HL-60/S4 (cell line): ENCODE results near the gene KCTD19.

Source experiments
- in situ Hi-C: fragments of 300-500 bp; cut with MboI; formaldehyde crosslinking; loops from 2 replicates; pipeline ENCODE4 v1.14.3; 2022; ENCODE audit warnings: low sequenced_read_pairs

The KCTD19 gene

DNA sequence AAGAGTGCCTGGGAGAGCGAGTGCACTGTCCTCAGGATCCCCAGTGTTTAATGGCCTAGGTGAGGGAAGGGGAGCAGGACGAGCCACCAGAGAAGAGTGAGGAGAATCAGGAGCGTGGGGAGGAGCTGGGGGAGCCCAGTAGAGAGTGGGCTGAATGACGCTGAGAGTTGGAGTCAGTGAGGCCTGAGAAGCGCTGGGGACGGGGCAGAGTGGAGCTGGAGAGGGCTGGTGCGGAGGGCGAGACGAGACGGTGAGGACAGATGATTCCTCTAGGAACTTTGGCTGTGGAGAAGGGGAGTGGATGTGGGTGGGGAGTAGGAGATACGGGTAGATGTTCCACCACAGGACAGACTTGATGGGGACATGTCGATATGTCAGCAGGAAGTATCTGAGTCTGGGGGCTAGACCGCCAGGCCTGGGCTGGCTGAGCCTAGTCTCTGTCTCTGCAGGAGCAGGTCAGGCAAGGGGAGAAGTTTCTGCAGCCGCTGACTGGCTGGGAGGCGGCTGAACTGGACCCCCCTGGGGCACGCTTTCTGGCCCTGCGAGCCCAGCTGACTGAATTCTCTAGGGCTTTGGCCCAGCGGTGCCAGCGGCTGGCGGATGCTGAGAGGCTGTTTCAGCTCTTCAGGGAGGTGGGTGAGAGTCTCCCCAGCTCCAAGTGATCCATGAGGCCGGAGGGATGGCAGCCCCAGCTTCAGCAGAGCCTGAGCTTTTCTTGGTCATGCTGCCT is 42.5 kb downstream of the KCTD19 start:
- in situ Hi-C loops: no loop called here

DNA sequence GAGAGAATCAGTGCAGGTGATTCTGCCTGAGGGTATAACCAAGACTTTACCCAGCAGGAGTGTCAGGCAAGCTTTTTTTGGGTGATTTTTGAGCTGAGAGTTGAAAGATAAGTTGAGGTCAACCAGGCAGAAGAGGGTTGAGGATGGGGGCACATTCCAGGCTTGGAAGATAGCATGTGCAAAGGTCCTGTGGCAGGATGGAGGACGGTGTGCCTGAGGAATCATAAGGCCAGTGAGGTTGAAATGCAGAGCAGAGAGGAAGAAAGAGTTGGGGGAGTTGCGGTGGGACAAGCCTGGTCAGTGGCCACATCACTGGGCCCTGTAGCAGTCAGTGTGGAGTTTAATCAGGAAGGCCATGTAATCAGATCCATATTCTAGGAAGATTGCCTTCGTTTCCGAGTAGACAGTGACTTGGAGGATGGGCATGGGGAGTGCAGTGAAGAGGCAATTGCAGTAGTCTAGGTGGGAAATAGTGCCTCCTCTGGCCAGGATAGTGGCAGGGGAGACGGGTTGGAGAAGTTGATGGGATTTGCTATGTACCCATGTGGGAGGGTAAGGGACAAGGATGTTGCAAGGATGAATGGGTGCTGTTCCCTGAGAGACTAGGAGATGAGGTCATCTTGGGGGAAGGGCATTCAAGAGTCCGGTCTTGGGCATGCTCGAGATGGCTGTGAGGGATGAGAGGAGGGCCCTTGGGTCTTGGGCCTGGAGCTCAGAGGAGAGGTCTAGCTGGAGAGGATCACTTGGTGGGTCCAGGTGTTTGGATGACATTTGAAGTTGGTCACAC is 43.3 kb downstream of the KCTD19 start:
- in situ Hi-C loops: no loop called here

- in situ Hi-C loops: no loop called here
Measured at GRCh38 chr16:67282447-67282805, 44.1 kb downstream of the KCTD19 start.

GRCh38 chr16:67281536-67282446 is 44.8 kb downstream of the KCTD19 start:
- in situ Hi-C loops: no loop called here

GRCh38 chr16:67280090-67281015 is 46.2 kb downstream of the KCTD19 start:
- in situ Hi-C loops: no loop called here

DNA sequence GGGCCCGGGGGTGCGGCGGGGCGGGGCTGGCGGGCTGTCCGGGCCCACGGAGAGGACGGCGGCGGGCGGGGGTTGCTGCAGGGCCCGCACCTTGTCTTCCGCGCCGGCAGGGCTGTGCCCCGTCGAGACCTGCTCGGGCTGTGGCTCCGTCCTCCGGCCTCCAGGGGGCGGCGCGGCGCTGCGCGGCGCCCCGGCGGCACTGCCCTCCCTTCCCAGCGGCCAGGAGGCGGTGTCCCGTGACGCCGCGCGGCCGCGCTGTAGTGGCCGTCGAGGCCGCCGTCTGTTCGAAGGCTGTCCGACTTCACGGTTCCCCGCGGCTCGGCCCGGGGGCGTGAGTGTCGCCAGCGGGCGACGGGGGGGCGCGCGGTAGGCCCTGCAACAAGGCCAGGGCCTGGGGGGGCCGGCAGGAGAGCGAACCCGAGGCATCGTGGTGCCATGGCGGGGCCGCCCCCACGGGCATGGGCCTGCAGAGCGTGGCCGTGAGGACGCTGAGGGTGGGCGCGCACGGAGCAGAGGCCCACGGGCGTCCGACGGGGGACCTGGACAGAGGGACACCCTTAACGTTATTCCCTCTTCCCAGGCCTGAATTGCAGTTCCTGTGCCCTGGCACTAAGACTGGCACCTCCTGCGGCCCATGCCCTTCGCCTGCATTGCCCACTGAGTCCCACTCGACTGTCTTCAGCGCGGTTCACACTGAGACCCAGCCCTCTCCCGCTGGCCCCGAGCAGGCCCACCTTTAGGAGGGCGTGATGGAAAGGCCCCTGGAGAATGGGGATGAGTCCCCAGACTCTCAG is 47.0 kb downstream of the KCTD19 start, which contains the start of gene PLEKHG4:
Gene PLEKHG4 (plus strand): TSS at position 237 of the 794 bp plus-strand sequence. CDS start 513 bp downstream, at position 750.
- in situ Hi-C loops: no loop called here

DNA sequence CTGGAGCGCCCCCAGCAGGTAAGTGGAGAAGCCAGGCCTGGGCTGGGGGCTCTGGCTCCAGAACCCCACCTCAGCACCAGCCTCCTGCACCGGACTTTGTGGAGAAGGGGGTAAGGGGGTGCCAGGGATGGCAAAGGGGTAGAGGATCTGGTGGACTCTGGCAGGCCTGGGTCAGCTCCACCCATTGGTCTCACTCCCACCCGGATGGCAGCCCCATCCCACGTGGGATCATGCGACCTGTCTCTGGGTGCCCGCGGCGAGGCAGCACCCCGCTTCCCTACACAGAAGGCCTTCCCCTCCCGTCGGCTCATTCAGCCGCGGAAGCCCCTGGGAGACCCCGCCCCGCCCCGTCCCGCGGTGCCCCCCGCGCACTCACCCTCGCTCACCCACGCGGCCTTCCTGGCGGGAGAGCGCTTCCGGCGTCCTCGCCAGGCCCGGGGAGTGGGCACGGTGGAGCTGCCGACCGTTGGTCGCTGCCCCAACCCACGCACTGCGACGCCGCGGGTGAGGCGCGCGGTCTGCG is 47.7 kb downstream of the KCTD19 start:
- in situ Hi-C loops: no loop called here

GRCh38 chr16:67277999-67278772 is 48.4 kb downstream of the KCTD19 start:
- in situ Hi-C loops: no loop called here

DNA sequence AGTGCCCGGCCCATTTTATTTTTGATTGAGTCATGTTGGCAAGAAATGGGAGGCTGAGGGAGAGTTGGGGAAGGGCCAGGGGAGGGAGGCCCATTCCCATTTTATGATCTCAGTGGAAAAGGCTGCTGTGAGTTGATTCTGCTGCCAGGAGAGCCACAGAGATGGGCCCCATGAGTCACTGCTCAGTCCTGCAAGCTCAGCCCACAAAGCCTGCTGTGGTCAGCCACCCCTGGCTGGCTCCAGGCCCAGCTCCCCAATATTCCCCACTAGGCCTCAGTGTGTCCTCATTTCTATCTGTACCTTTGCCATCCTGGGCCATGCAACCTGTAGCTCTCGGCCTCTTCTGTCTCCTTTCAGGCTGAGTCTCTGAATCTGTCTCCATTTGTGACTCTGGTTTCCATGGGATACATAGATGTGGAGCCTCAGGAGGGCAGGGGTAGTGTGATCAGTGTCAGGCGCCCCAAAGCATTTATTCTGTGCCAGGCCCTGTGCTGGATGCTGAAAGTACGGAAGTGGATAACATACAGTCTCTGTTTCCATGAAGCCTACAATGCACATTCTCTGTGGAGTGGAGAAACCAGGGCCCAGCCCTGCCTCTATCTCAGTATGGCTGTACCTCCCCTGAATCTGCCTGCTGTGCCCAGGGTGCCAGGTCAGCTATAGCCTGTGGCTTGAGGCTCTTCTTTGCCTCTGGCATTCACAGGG is 49.1 kb downstream of the KCTD19 start:
- in situ Hi-C loops: no loop called here

DNA sequence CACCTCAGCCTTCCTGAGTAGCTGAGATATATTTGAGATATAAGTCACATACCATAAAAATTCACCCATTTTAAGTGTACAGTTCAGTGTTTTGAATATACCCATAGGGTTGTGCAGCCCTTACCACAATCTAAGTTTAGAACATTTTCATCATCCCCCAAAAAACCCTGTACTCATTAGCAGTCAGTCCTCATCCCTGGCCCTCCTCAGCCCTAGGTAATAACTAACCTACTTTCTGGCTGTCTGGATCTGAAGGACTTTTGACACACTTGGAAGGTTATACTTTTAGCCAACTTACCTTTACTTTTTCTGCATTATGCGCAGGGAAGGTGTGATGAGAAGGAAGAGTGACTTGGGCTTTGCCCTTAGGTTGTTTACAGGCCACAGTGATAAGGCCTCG is 51.2 kb downstream of the KCTD19 start:
- in situ Hi-C loops: no loop called here

- in situ Hi-C loops: no loop called here
Measured at GRCh38 chr16:67271446-67271845, 55.1 kb downstream of the KCTD19 start.

DNA sequence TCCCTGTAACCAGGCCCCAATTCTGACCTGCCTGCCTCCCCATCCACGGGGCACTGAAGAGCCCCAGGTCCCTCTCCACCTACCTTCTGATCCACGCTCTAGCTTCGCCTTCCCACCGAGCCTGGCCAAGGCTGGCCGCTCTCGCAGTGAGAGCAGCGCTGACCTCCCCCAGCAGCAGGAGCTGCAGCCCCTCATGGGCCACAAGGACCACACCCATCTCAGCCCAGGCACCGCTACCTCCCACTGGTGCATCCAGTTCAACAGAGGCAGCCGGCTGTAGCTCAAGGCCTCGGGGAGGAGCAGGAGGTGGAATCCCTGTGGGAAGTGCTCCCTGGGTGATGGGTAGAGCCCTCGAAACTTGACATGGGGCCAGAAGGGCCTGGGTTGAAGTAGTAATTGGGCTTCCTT is 55.6 kb downstream of the KCTD19 start:
- in situ Hi-C loops: no loop called here

DNA sequence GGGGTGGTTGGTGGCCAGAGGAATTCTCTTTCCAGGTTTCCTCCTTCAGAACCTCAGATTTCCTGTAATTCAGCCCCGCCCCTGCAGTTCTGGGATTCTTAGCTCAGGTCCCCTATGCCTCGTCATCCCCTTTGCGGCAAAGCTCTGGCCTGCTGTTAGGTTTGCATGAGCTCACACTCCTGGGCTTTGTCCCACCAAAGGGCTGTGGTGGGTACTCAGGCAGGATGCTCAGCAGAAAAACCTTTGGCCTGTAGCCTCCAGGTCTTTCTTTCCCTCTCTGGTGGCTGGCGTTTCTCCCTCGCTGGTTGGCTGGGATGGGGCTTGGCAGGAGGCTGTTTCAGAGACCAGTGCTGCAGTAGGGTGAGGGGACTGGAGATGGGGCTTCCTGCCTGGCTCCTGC is 56.8 kb downstream of the KCTD19 start:
- in situ Hi-C loops: no loop called here

- in situ Hi-C loops: no loop called here
Measured at GRCh38 chr16:67268136-67268579, 58.4 kb downstream of the KCTD19 start.

- in situ Hi-C loops: no loop called here
Measured at GRCh38 chr16:67265834-67266233, 60.7 kb downstream of the KCTD19 start.

DNA sequence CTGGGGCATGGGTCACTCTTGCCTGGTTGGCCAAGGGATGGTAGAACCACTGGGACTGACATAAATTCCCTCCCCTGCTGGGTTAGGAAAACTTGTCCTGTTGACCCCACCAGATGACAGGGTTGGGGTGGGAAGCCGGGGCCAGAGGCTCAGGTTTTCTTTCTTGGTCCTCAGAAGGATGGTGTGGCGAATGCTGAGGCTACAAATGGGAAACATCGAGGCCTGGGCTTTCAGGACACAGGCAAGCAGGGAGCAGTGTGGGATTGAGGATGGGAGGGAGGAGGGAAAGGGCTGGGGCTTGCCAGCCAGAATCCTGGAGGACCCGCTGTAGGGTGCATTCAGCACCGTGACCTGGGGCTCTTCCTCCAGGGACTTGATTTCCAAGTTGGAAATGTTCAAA is 61.7 kb downstream of the KCTD19 start:
- in situ Hi-C loops: no loop called here

DNA sequence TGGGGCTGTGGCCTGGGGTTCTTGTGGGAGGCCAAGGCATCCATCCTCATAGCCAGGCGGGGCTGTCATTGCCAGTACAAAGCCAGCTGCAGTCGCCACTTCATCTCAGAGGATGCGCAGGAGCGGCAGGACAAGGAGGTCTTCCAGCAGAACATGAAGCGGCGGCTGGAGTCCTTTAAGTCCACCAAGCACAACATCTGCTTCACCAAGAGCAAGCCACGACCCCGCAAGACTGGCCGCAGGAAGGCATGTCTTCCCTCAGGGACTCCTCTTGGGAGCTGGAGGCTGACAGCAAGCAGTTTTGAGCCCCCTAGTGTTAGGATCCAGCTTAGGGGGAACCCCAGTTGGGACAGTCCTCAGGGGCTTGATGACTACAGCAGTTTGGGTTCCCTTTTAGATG is 62.3 kb downstream of the KCTD19 start:
- in situ Hi-C loops: no loop called here

- in situ Hi-C loops: no loop called here
Measured at GRCh38 chr16:67263201-67263600, 63.3 kb downstream of the KCTD19 start.
